ENCODE results near the gene ATP2B1.

DNA sequence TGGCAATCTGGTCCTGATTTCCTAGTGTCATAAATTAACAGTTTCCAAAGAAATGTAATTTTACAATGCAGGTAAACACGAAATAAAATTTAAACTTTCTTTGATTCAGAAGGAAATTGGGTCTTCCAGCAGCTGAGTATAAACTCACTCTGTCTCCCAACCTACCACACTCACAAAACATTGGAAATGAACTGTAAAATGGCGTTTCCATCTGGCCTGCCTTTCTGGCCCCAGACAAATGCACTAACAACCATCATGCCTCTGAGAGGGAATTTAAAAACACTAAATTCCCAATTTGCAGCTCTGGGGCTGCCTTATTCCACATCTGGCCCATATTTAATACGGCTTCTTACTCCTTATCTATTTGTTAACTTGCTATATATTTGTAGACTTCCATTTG is 19.3 kb downstream of the ATP2B1 start:
- TF ChIP-seq, protein P1, sequence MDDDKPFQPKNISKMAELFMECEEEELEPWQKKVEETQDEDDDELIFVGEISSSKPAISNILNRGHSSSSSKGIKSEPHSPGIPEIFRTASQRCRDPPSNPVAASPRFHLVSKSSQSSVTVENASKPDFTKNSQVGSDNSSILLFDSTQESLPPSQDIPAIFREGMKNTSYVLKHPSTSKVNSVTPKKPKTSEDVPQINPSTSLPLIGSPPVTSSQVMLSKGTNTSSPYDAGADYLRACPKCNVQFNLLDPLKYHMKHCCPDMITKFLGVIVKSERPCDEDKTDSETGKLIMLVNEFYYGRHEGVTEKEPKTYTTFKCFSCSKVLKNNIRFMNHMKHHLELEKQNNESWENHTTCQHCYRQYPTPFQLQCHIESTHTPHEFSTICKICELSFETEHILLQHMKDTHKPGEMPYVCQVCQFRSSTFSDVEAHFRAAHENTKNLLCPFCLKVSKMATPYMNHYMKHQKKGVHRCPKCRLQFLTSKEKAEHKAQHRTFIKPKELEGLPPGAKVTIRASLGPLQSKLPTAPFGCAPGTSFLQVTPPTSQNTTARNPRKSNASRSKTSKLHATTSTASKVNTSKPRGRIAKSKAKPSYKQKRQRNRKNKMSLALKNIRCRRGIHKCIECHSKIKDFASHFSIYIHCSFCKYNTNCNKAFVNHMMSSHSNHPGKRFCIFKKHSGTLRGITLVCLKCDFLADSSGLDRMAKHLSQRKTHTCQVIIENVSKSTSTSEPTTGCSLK (tag by site-specific recombination; IDR thresholded peaks at IDR 0.05), result no peak
- TF ChIP-seq, protein P2, sequence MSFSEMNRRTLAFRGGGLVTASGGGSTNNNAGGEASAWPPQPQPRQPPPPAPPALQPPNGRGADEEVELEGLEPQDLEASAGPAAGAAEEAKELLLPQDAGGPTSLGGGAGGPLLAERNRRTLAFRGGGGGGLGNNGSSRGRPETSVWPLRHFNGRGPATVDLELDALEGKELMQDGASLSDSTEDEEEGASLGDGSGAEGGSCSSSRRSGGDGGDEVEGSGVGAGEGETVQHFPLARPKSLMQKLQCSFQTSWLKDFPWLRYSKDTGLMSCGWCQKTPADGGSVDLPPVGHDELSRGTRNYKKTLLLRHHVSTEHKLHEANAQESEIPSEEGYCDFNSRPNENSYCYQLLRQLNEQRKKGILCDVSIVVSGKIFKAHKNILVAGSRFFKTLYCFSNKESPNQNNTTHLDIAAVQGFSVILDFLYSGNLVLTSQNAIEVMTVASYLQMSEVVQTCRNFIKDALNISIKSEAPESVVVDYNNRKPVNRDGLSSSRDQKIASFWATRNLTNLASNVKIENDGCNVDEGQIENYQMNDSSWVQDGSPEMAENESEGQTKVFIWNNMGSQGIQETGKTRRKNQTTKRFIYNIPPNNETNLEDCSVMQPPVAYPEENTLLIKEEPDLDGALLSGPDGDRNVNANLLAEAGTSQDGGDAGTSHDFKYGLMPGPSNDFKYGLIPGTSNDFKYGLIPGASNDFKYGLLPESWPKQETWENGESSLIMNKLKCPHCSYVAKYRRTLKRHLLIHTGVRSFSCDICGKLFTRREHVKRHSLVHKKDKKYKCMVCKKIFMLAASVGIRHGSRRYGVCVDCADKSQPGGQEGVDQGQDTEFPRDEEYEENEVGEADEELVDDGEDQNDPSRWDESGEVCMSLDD (tag by site-specific recombination; IDR thresholded peaks at IDR 0.05), result no peak
- no peak for TF ChIP-seq ZNF530 (tag by site-specific recombination; IDR thresholded peaks at IDR 0.05; ENCODE audit: low read depth)
- TF ChIP-seq, protein P3, sequence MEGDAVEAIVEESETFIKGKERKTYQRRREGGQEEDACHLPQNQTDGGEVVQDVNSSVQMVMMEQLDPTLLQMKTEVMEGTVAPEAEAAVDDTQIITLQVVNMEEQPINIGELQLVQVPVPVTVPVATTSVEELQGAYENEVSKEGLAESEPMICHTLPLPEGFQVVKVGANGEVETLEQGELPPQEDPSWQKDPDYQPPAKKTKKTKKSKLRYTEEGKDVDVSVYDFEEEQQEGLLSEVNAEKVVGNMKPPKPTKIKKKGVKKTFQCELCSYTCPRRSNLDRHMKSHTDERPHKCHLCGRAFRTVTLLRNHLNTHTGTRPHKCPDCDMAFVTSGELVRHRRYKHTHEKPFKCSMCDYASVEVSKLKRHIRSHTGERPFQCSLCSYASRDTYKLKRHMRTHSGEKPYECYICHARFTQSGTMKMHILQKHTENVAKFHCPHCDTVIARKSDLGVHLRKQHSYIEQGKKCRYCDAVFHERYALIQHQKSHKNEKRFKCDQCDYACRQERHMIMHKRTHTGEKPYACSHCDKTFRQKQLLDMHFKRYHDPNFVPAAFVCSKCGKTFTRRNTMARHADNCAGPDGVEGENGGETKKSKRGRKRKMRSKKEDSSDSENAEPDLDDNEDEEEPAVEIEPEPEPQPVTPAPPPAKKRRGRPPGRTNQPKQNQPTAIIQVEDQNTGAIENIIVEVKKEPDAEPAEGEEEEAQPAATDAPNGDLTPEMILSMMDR (tag by site-specific recombination; IDR thresholded peaks at IDR 0.05), result no peak
- TF ChIP-seq, protein P4, sequence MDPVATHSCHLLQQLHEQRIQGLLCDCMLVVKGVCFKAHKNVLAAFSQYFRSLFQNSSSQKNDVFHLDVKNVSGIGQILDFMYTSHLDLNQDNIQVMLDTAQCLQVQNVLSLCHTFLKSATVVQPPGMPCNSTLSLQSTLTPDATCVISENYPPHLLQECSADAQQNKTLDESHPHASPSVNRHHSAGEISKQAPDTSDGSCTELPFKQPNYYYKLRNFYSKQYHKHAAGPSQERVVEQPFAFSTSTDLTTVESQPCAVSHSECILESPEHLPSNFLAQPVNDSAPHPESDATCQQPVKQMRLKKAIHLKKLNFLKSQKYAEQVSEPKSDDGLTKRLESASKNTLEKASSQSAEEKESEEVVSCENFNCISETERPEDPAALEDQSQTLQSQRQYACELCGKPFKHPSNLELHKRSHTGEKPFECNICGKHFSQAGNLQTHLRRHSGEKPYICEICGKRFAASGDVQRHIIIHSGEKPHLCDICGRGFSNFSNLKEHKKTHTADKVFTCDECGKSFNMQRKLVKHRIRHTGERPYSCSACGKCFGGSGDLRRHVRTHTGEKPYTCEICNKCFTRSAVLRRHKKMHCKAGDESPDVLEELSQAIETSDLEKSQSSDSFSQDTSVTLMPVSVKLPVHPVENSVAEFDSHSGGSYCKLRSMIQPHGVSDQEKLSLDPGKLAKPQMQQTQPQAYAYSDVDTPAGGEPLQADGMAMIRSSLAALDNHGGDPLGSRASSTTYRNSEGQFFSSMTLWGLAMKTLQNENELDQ (tag by site-specific recombination; IDR thresholded peaks at IDR 0.05; ENCODE audit: low read depth), result no peak
- no peak for TF ChIP-seq ZBTB1 (tag by site-specific recombination; IDR thresholded peaks at IDR 0.05)
- no peak for TF ChIP-seq ZNF596 (tag by site-specific recombination; IDR thresholded peaks at IDR 0.05)
- no peak for TF ChIP-seq ZNF140 (tag by site-specific recombination; IDR thresholded peaks at IDR 0.05)
- no peak for TF ChIP-seq ZNF548 (tag by site-specific recombination; IDR thresholded peaks at IDR 0.05)

All from HEK293 (cell line).